ENCODE results near the gene CRB3.

The CRB3 gene

DNA sequence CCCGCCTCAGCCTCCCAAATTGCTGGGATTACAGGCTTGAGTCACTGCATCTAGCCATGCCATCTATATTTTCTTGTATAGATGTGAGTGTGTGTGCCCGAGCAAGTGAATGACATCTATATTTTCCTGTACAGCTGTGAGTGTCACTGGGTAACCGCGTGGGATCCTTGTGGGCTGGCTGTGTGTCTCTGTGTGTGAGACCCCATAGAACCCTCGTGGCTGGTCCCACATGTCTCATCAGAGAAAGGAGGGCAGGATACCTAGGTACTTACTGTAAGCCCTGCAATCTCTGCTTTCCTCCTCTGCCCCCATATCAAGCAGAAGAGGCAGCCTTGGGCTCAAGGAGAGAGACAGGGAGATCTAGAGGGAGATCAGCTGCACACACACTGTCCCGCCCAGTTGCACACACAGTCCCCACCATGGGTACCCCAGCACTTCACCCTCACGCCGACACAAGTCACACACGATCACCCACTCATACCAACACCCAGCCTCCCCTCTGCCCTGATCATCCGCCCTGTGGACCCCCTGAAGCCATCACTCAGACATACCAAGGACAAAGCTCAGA, 16.9 kb downstream of the CRB3 start:
- Histone ChIP-seq H3K4me1 (ENCODE audit: control insufficient read depth, insufficient read depth, low read length) (no peaks in the 10 kb centered on the region; the same call in 1 of the 2 replicates), H3K27ac (ENCODE audit: low read length) (no peak overlapping the region), H3K36me3 (ENCODE audit: control insufficient read depth, insufficient read depth, low read length) (no peaks in the 10 kb centered on the region), H3K27me3 (ENCODE audit: control insufficient read depth, insufficient read depth, low read length) (no peaks in the 10 kb centered on the region), H3K9me3 (ENCODE audit: control insufficient read depth, insufficient read depth, low read length) (no peaks in the 10 kb centered on the region), H3K4me3 (ENCODE audit: low read length) (no peak overlapping the region)
- WGBS (ENCODE audit: insufficient coverage, insufficient read length): no CpG with 5 or more reads among the region's 10 CpGs
- DNase-seq (ENCODE audit: low read depth, low spot score): no peak

DNA sequence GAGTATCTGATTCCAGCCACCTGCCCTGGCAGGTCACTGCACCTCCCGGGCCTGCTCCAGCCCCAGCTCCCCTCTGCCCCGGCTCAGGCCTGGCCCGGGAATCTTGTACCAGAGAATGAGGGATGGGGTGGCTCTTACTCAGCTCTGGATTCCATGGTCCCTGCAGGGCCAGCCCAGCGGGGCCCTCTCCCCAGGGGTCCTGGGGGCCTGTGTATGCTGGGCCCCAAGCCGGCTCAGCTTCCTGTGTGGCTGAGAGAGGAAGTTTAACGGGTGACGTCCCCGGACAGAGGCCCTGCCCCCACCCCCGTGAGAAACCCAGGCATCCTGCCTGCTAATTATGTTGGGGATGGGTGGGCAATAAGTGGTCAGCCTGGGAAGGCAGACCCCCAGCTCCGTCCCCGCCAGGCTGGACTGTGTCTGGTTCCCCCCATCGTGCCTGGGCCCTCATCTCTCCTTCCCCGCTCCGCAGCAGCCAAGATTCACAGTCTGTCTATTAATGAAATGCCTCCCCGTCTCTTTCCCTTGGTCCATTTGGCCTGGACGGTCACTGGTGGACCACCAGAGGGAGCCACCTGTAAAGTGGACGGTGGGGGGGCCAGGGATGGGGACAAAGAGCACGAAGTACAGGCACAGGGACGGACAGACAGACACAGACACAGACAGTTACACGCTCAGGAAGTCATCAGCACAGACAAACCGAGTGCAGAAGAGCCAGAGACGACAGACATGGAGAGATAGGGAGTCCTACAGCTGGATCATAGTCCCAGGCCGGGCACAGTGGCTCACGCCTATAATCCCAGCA, 17.7 kb downstream of the CRB3 start, which contains the start of gene DENND1C:
TSS of gene DENND1C (minus strand) at position 247 of the 802 bp plus-strand sequence. CDS start at position 155, 92 bp downstream.
- H3K36me3 ChIP-seq (ENCODE audit: control insufficient read depth, insufficient read depth, low read length): no peaks in the 10 kb centered on the region
- H3K4me3 ChIP-seq (ENCODE audit: low read length): no peak within 1 kb of the TSS
- no peaks in the 10 kb centered on the region; the same call in 1 of the 2 replicates for H3K4me1 ChIP-seq (ENCODE audit: control insufficient read depth, insufficient read depth, low read length)
- no peak for DNase-seq (ENCODE audit: low read depth, low spot score)
- no CpG with 5 or more reads among the region's 24 CpGs for WGBS (ENCODE audit: insufficient coverage, insufficient read length)
- no peaks in the 10 kb centered on the region for H3K9me3 ChIP-seq (ENCODE audit: control insufficient read depth, insufficient read depth, low read length)
- no peaks in the 10 kb centered on the region for H3K27me3 ChIP-seq (ENCODE audit: control insufficient read depth, insufficient read depth, low read length)
- H3K27ac ChIP-seq (ENCODE audit: low read length): no peak within 1 kb of the TSS

DNA sequence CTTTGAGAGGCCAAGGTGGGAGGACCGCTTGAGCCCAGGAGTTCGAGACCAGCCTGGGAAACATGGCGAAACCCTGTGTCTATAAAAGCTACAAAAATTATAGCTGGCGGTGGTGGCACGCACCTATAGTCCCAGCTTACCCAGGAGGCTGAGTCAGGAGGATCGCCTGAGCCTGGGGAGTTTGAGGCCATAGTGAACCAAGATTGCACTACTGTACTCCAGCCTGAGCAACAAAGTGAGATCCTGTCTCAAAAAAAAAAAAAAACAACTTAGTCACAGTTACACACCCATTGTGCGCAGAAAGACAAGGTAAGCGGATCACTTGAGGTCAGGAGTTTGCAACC, 18.2 kb downstream of the CRB3 start:
- no peak overlapping the region for H3K27ac ChIP-seq (ENCODE audit: low read length)
- no peaks in the 10 kb centered on the region for H3K27me3 ChIP-seq (ENCODE audit: control insufficient read depth, insufficient read depth, low read length)

DNA sequence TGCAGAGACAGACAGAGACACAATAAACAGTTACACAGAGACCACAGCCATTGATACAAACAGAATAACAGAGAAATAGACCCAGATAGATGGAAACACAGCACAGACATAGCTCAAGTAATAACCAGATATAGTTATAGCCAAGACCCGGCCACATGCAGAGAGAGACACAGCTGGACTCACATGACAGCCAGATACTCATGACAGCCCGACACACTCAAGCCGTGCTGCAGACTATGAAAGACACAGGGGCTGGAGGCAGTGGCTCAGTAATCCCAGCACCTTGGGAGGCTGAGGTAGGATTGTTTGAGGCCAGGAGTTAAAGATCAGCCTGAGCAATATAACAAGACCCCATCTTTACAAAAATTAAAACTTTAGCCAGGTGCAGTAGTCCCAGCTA, 19.2 kb downstream of the CRB3 start:
- no peak overlapping the region for H3K4me3 ChIP-seq (ENCODE audit: low read length)
- H3K27me3 ChIP-seq (ENCODE audit: control insufficient read depth, insufficient read depth, low read length): no peaks in the 10 kb centered on the region
- H3K4me1 ChIP-seq (ENCODE audit: control insufficient read depth, insufficient read depth, low read length): no peaks in the 10 kb centered on the region; the same call in 1 of the 2 replicates
- H3K27ac ChIP-seq (ENCODE audit: low read length): no peak overlapping the region
- H3K36me3 ChIP-seq (ENCODE audit: control insufficient read depth, insufficient read depth, low read length): no peaks in the 10 kb centered on the region
- no CpG with 5 or more reads among the region's 3 CpGs for WGBS (ENCODE audit: insufficient coverage, insufficient read length)
- no peaks in the 10 kb centered on the region for H3K9me3 ChIP-seq (ENCODE audit: control insufficient read depth, insufficient read depth, low read length)
- DNase-seq (ENCODE audit: low read depth, low spot score): no peak

More for the DNA sequence above, 18.2 kb downstream of the CRB3 start:
- H3K4me3 ChIP-seq (ENCODE audit: low read length): no peak overlapping the region
- H3K36me3 ChIP-seq (ENCODE audit: control insufficient read depth, insufficient read depth, low read length): no peaks in the 10 kb centered on the region
- no peaks in the 10 kb centered on the region for H3K9me3 ChIP-seq (ENCODE audit: control insufficient read depth, insufficient read depth, low read length)
- DNase-seq (ENCODE audit: low read depth, low spot score): no peak
- WGBS (ENCODE audit: insufficient coverage, insufficient read length): no CpG with 5 or more reads among the region's 8 CpGs
- H3K4me1 ChIP-seq (ENCODE audit: control insufficient read depth, insufficient read depth, low read length): no peaks in the 10 kb centered on the region; the same call in 1 of the 2 replicates

DNA sequence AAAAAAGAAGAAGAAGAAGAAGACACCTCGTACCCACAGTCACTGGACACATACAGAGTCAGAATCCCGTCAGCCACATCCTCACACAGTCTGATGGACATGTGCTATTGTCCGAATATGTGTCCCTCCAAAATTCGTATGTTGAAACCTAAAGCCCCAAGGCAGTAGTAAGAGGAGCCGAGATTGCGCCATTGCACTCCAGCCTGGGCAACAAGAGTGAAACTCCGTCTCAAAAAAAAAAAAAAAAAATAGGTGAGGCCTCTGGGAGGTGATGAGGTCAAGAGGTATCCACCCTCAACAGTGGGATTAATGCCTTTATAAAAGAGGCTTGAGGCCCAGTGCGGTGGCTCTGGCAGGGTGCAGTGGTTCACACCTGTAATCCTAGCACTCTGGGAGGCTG, 20.2 kb downstream of the CRB3 start:
- DNase-seq (ENCODE audit: low read depth, low spot score): no peak
- H3K4me1 ChIP-seq (ENCODE audit: control insufficient read depth, insufficient read depth, low read length): no peaks in the 10 kb centered on the region; the same call in 1 of the 2 replicates
- no peak overlapping the region for H3K4me3 ChIP-seq (ENCODE audit: low read length)
- no peaks in the 10 kb centered on the region for H3K9me3 ChIP-seq (ENCODE audit: control insufficient read depth, insufficient read depth, low read length)
- H3K36me3 ChIP-seq (ENCODE audit: control insufficient read depth, insufficient read depth, low read length): no peaks in the 10 kb centered on the region
- no CpG with 5 or more reads among the region's 8 CpGs for WGBS (ENCODE audit: insufficient coverage, insufficient read length)
- H3K27me3 ChIP-seq (ENCODE audit: control insufficient read depth, insufficient read depth, low read length): no peaks in the 10 kb centered on the region
- no peak overlapping the region for H3K27ac ChIP-seq (ENCODE audit: low read length)

DNA sequence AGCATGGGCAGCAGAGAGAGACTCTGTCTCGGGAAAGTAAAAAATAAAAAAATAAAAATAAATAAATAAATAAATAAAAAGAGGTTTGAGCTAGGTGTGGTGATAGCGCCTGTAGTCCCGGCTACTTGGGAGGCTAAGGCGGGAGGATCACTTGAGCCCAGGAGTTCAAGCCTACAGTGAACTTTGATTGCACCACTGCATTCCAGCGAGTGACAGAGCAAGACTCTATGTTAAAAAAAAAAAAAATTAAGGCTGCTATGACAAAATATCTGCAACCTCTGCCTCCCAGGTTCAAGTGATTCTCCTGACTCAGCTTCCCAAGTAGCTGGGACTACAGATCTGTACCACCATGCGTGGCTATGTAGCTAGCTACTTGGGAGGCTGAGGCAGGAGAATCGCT, 20.8 kb downstream of the CRB3 start:
- DNase-seq (ENCODE audit: low read depth, low spot score): no peak
- H3K27ac ChIP-seq (ENCODE audit: low read length): no peak overlapping the region
- no CpG with 5 or more reads among the region's 7 CpGs for WGBS (ENCODE audit: insufficient coverage, insufficient read length)
- no peaks in the 10 kb centered on the region; the same call in 1 of the 2 replicates for H3K4me1 ChIP-seq (ENCODE audit: control insufficient read depth, insufficient read depth, low read length)
- H3K4me3 ChIP-seq (ENCODE audit: low read length): no peak overlapping the region
- no peaks in the 10 kb centered on the region for H3K27me3 ChIP-seq (ENCODE audit: control insufficient read depth, insufficient read depth, low read length)
- no peaks in the 10 kb centered on the region for H3K9me3 ChIP-seq (ENCODE audit: control insufficient read depth, insufficient read depth, low read length)
- no peaks in the 10 kb centered on the region for H3K36me3 ChIP-seq (ENCODE audit: control insufficient read depth, insufficient read depth, low read length)

DNA sequence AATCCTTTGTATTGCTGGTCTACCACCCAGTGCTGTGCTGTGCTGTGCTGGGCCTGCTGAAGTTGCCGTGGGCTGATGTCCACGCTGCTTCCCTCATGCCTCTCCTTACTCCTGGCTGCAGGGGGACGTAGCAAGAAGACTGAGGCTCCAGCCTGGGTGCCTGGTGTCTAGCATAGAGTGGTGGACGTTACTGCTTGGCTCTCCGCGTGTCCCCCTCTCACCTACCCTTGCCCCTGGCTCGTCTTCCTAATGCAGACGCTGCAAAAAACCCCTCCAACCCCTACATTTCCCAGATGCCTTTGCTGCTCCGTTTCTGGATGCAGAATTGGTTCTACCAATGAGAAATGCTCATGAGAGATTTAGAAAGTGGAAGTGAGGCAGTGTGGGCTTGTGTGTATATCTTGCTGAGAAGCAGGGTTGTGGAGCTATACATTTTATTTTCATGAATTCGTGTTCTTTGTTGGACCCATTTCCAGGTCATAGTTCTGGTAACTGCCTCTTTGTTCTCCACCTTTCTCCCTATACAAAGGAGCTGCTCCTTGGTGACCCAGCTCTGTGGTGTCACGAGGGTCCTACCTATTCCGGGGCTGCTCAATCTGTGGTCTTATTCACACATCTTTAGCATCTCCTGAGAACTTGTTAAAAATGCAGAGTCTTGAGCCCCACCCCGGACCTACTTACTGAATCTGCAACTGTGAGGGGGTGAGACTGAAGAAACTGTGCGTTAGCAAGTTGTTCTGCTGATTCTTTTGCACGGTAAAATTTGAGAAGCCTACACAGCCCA, 25.4 kb downstream of the CRB3 start:
- no peaks in the 10 kb centered on the region for H3K36me3 ChIP-seq (ENCODE audit: control insufficient read depth, insufficient read depth, low read length)
- no CpG with 5 or more reads among the region's 15 CpGs for WGBS (ENCODE audit: insufficient coverage, insufficient read length)
- no peak for DNase-seq (ENCODE audit: low read depth, low spot score)
- no peaks in the 10 kb centered on the region for H3K27me3 ChIP-seq (ENCODE audit: control insufficient read depth, insufficient read depth, low read length)
- no peak overlapping the region for H3K27ac ChIP-seq (ENCODE audit: low read length)
- no peaks in the 10 kb centered on the region for H3K9me3 ChIP-seq (ENCODE audit: control insufficient read depth, insufficient read depth, low read length)
- no peak overlapping the region for H3K4me3 ChIP-seq (ENCODE audit: low read length)
- H3K4me1 ChIP-seq (ENCODE audit: control insufficient read depth, insufficient read depth, low read length): no peaks in the 10 kb centered on the region

DNA sequence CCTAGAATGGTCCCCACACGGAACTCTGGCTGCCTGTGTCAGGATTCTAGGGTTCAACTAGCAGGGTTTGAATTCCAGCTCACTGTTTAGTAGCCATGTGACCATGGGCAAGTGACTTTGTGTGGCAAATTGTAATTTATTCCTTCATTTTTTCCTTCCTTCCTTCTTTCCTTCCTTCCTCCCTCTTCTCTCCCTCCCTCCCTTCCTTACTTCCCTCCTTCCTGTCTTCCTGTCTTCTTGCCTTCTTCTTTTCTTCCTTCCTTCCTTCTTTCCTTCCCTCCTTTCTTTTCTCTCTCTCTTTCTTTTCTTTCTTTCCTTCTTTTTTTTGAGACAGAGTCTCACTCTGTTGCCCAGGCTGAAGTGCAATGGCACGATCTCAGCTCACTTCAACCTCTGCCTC, 26.1 kb downstream of the CRB3 start:
- H3K4me1 ChIP-seq (ENCODE audit: control insufficient read depth, insufficient read depth, low read length): no peaks in the 10 kb centered on the region
- no peaks in the 10 kb centered on the region for H3K36me3 ChIP-seq (ENCODE audit: control insufficient read depth, insufficient read depth, low read length)
- WGBS (ENCODE audit: insufficient coverage, insufficient read length): no CpG with 5 or more reads among the region's 2 CpGs
- H3K4me3 ChIP-seq (ENCODE audit: low read length): no peak overlapping the region
- no peaks in the 10 kb centered on the region for H3K27me3 ChIP-seq (ENCODE audit: control insufficient read depth, insufficient read depth, low read length)
- no peak for DNase-seq (ENCODE audit: low read depth, low spot score)
- no peaks in the 10 kb centered on the region for H3K9me3 ChIP-seq (ENCODE audit: control insufficient read depth, insufficient read depth, low read length)
- no peak overlapping the region for H3K27ac ChIP-seq (ENCODE audit: low read length)

DNA sequence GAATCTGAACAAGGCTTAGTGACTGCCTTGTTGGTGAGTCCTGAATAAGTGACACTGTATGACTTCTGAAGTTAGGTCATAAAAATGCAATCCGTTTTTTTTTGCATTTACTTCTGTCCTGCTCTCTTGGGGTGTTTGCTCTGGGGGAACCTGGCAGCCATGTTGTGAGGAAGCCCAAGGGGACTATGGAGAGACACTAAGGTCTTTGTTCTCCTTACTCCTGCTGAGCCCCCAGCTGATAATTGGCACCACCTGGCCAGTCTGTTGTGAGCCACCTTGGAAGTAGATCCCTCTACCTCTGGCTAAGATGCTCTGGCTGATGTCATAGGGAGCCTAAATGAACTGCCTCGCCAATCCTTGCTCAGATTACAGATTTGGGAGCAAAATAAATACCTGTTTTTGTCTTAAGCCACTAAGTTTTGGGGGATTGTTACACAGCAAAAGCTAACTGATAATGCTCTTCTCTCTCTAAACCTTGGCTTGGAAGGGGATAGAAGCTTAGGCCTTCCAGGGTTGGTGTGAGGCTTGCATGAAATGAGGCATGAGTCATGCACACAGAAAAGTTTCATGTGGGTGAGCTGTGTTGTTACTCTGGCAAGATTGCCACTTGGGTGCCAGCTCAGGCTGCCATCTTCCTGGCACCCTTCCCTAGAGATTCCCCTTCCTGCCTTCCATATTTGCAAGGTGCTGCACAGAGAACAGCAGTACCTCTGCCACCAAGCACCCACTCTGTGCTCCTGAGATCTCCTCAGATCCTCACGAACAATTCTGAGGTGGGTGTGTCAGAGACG, 27.9 kb downstream of the CRB3 start:
- H3K9me3 ChIP-seq (ENCODE audit: control insufficient read depth, insufficient read depth, low read length): no peaks in the 10 kb centered on the region
- H3K27ac ChIP-seq (ENCODE audit: low read length): no peak overlapping the region
- no peaks in the 10 kb centered on the region for H3K4me1 ChIP-seq (ENCODE audit: control insufficient read depth, insufficient read depth, low read length)
- no peak for DNase-seq (ENCODE audit: low read depth, low spot score)
- no peak overlapping the region for H3K4me3 ChIP-seq (ENCODE audit: low read length)
- 0 out of 2 replicates have a peak, but pooled peaks cover 6% of the 10 kb centered on the region for H3K36me3 ChIP-seq (ENCODE audit: control insufficient read depth, insufficient read depth, low read length)
- no peaks in the 10 kb centered on the region for H3K27me3 ChIP-seq (ENCODE audit: control insufficient read depth, insufficient read depth, low read length)
- no CpG with 5 or more reads among the region's 4 CpGs for WGBS (ENCODE audit: insufficient coverage, insufficient read length)

All from iPS DF 6.9 (cell line).